ENCODE results near the gene APMAP. TPM values are rescaled to one million over a fixed set of nuclear protein-coding genes. Genes with fewer than 3 reads are reported as not detected.

Gene APMAP
- total RNA-seq, 3 donors from 2014 or later = 46.3 to 51.5 (median 47.3) TPM

GRCh38 chr20:24970030-24970553 lies 22.5 kb downstream of the APMAP start:
- no peak overlapping the region for H3K4me3 ChIP-seq
- DNase-seq (no peak), ATAC-seq (no peak)
- intact Hi-C loops (cut with DNase I, micrococcal nuclease) = no loop called here
- H3K36me3 ChIP-seq (ENCODE audit: low read depth) = no peaks in the 10 kb centered on the region
- H3K4me1 ChIP-seq (ENCODE audit: low read depth) = no peaks in the 10 kb centered on the region
- no peak for TF ChIP-seq CTCF (IDR thresholded peaks at IDR 0.05)
- H3K9me3 ChIP-seq = no peaks in the 10 kb centered on the region

GRCh38 chr20:24969186-24970029 lies 23.1 kb downstream of the APMAP start:
- Histone ChIP-seq H3K9me3 (no peaks in the 10 kb centered on the region), H3K4me1 (ENCODE audit: low read depth) (no peaks in the 10 kb centered on the region), H3K4me3 (no peak overlapping the region), H3K36me3 (ENCODE audit: low read depth) (no peaks in the 10 kb centered on the region)
- TF ChIP-seq CTCF (IDR thresholded peaks at IDR 0.05) = no peak
- intact Hi-C loops (cut with DNase I, micrococcal nuclease) = no loop called here
- DNase-seq (peak in 1 of 3 donors; percentile 9), ATAC-seq (peak; percentile 49)

- ATAC-seq (peak; percentile 73), DNase-seq (peak in 1 of 3 donors; percentile 30)
- no peak for TF ChIP-seq CTCF (IDR thresholded peaks at IDR 0.05)
- intact Hi-C loops (cut with DNase I, micrococcal nuclease) = no loop called here
- no peaks in the 10 kb centered on the region for H3K36me3 ChIP-seq (ENCODE audit: low read depth)
- H3K4me3 ChIP-seq = no peak overlapping the region
- H3K9me3 ChIP-seq = no peaks in the 10 kb centered on the region
- no peaks in the 10 kb centered on the region for H3K4me1 ChIP-seq (ENCODE audit: low read depth)
These were observed 24.2 kb downstream of the APMAP start for GRCh38 chr20:24968278-24968800.

DNA sequence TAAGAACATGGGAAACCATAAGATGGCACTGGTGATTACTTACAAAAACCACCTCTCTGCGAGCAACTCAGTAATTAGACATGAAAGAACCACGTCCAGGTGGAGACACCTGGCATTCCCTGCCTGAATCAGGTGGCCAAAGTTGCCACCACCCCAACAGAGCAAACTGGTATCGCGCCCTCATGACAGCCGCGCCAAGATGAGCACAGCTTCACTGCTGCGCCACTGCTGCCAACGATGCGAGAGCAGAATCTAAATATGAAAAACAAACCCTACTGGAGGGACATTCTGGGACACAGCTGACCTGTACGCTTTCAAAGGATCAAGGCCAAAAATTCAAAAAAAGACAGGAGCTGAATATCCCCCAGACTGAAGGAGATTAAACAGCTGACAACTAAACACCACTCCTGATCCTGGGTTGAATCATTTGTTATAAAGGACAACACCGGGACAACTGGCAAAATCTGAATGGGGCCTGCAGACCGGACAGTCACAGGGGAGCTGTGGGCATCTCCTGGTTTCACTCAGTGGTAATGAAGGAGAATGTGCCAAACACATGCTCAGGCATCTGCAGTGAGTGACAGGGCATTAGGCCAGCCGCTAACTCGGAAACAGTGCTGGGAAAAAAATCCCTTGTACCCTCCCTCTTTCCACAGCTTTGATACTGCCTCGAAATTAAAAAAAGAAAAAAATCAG lies 26.1 kb downstream of the APMAP start:
- Histone ChIP-seq H3K4me1 (ENCODE audit: low read depth) (no peaks in the 10 kb centered on the region), H3K4me3 (no peak overlapping the region), H3K9me3 (no peaks in the 10 kb centered on the region), H3K36me3 (ENCODE audit: low read depth) (no peaks in the 10 kb centered on the region)
- ATAC-seq = no peak
- intact Hi-C loops (cut with DNase I, micrococcal nuclease) = no loop called here
- TF ChIP-seq CTCF (IDR thresholded peaks at IDR 0.05) = no peak
- DNase-seq = peak in 1 of 3 donors; percentile 5

GRCh38 chr20:24965065-24965919 lies 27.3 kb downstream of the APMAP start:
- ATAC-seq = no peak
- Histone ChIP-seq H3K4me3 (no peak overlapping the region), H3K4me1 (ENCODE audit: low read depth) (no peaks in the 10 kb centered on the region), H3K9me3 (no peaks in the 10 kb centered on the region), H3K36me3 (ENCODE audit: low read depth) (no peaks in the 10 kb centered on the region)
- TF ChIP-seq CTCF (IDR thresholded peaks at IDR 0.05) = no peak
- DNase-seq = peak in 1 of 3 donors; percentile 17
- intact Hi-C loops (cut with DNase I, micrococcal nuclease) = no loop called here

Measured in mucosa of descending colon (tissue), 3 donors.